ENCODE data around the gene MYO1G. TPM values are rescaled to one million over a fixed set of nuclear protein-coding genes. Genes with fewer than 3 reads are reported as not detected.

The MYO1G gene
- total and polyA plus RNA-seq, 10 of the 15 experiments (the other 5 are each of a cell fraction or from before 2014, with no cell fraction given), result 1.8 to 232 (median 134) TPM

DNA sequence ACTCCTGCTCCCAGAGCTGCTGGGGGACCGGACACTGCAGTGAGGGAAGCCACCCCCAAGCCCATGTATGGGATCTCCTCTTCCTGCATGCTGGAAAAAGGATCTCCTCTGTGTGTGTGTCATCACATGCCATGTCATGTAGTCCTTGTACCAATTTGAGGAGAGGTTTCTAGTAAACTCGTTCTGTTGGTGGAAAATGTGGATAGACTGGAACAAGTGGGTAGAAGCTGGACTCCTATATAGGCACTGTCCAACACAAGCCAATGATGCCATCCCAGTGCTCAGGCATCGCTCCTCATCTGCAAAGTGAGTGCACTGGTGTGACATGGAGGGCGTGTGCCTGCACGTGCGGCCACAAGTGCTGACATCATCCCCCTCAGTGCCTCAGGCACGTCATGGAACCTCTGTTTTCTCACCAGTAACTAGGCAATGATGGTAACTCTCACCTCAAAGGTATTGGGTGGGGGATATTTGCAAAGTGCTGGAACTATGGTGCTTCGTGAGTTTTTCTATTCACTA, 19.3 kb downstream of the MYO1G start (continued):
- TF ChIP-seq BHLHE40 (IDR thresholded peaks at IDR 0.05; ENCODE audit: borderline replicate concordance in 1 of 2, low read depth in 2 of 2, low read length in 1 of 2) (peak; percentile 82 to 91), CBFB (IDR thresholded peaks at IDR 0.05; ENCODE audit: low read depth) (0 out of 2 replicates have a peak, but pooled peaks have one; percentile 8), SMAD5 (IDR thresholded peaks at IDR 0.05; ENCODE audit: low read depth) (no peak), ZNF24 (IDR thresholded peaks at IDR 0.05) (no peak), RUNX3 (IDR thresholded peaks at IDR 0.05; ENCODE audit: low read length) (peak; percentile 16; the same call in 1 of the 2 replicates), FOXM1 (IDR thresholded peaks at IDR 0.05; ENCODE audit: low read depth, low read length) (peak; percentile 52; the same call in 1 of the 2 replicates), ZBED1 (IDR thresholded peaks at IDR 0.05; ENCODE audit: borderline replicate concordance) (peak; percentile 29; the same call in 1 of the 2 replicates), POLR2AphosphoS5 (IDR thresholded peaks at IDR 0.05; ENCODE audit: low read length) (peak; percentile 55; the same call in 1 of the 2 replicates)

DNA sequence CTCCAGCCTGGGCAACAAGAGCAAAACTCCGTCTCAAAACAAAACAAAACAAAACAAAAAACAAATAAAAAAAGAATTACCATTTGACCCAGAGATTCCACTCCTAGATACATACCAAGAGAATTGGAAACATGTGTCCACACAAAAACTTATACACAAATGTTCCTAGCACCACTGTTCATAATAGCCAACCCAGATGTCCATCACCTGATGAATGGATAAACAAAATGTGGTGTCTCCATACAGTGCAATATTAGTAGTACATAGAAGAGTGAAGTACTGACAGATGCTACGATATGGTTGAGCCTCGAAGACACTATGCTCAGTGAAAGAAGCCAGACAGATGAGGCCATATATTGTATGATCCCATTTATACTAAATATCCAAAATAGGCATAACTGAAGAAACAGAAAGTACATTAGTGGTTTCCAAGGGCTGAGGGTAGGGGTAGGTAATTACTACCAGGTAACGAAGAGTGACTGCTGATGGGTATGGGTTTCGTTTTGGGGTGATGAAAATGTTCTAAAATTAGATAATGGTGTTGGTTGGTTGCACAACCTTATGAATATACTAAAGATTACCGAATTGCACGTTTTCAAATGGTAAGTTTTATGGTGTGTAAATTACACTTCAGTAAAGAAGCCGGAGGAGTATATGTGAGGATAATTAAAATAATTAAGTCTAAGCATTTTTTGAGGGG, 20.0 kb downstream of the MYO1G start:
- Histone ChIP-seq H3K4me1 (ENCODE audit: control insufficient read depth, insufficient read depth, low read length) (peaks cover 15% of the 10 kb centered on the region), H3K36me3 (ENCODE audit: control insufficient read depth in 2 of 2, insufficient read depth in 2 of 2, low read length in 1 of 2) (peaks cover 0 to 2% of the 10 kb centered on the region in 2 experiments; a peak in 3 of 4 replicates), H3K79me2 (ENCODE audit: control insufficient read depth, insufficient read depth, low read length) (no peaks in the 10 kb centered on the region), H4K20me1 (ENCODE audit: control insufficient read depth, insufficient read depth) (no peaks in the 10 kb centered on the region; the same call in 1 of the 2 replicates), H2AFZ (ENCODE audit: control insufficient read depth, low read depth, low read length) (no peak overlapping the region), H3K4me2 (ENCODE audit: control insufficient read depth, insufficient read depth) (no peak overlapping the region), H3K9ac (ENCODE audit: control insufficient read depth, insufficient read depth, low read length) (no peak overlapping the region), H3K4me3 (no peak overlapping the region), H3K27me3 (replicated peaks in 1 of 2; ENCODE audit: control insufficient read depth in 2 of 2, insufficient read depth in 2 of 2, low read length in 1 of 2) (no peaks in the 10 kb centered on the region), H3K27ac (ENCODE audit: control insufficient read depth, insufficient read depth) (no peak overlapping the region), H3K9me3 (replicated peaks; ENCODE audit: control insufficient read depth, insufficient read depth, low read length) (no peaks in the 10 kb centered on the region)
- RAD21 ChIA-PET (ENCODE audit: unreplicated experiment), result no interaction called here
- FAIRE-seq (peak; percentile 70), ATAC-seq (peak; percentile 40), DNase-seq (ENCODE audit: low read depth, low spot score) (no peak)
- in situ Hi-C loops (cut with MboI), result no loop called here
- POLR2A ChIA-PET, result no interaction called here
- CTCF ChIA-PET, result interaction anchor here (0.6 to 1.1 kb wide), 2 partner anchors 14 to 161 kb away, joined by 3 read pairs; no protein-coding TSS in a partner anchor
- SMC1A ChIA-PET (ENCODE audit: uncharacterized antibody, unreplicated experiment), result no interaction called here
- intact Hi-C loops (cut with micrococcal nuclease; ENCODE audit: unreplicated experiment), result no loop called here
- 43% methylated on average over 8 of the region's 8 CpGs for WGBS (ENCODE audit: insufficient coverage, insufficient replicate concordance, low lambda C conversion rate, missing lambda C conversion rate)
- BruUV-seq (replicated peaks), result no TSS peak
- TF ChIP-seq, protein P1, sequence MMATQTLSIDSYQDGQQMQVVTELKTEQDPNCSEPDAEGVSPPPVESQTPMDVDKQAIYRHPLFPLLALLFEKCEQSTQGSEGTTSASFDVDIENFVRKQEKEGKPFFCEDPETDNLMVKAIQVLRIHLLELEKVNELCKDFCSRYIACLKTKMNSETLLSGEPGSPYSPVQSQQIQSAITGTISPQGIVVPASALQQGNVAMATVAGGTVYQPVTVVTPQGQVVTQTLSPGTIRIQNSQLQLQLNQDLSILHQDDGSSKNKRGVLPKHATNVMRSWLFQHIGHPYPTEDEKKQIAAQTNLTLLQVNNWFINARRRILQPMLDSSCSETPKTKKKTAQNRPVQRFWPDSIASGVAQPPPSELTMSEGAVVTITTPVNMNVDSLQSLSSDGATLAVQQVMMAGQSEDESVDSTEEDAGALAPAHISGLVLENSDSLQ (IDR thresholded peaks at IDR 0.05), result no peak
- TF ChIP-seq MEF2B (IDR thresholded peaks at IDR 0.05; ENCODE audit: partially characterized antibody, poor library complexity, severe bottlenecking) (peak; percentile 29), ZNF217 (IDR thresholded peaks at IDR 0.05) (no peak), HCFC1 (IDR thresholded peaks at IDR 0.05; ENCODE audit: low read length) (no peak), SREBF2 (IDR thresholded peaks at IDR 0.05; ENCODE audit: low read length) (no peak), NFYB (IDR thresholded peaks at IDR 0.05; ENCODE audit: insufficient read depth, low read depth, low read length) (no peak), EGR1 (IDR thresholded peaks at IDR 0.05; ENCODE audit: borderline replicate concordance in 1 of 2, low read depth in 2 of 2, low read length in 2 of 2) (no peak), SREBF1 (IDR thresholded peaks at IDR 0.05; ENCODE audit: low read length) (no peak)
- TF ChIP-seq, protein P2, sequence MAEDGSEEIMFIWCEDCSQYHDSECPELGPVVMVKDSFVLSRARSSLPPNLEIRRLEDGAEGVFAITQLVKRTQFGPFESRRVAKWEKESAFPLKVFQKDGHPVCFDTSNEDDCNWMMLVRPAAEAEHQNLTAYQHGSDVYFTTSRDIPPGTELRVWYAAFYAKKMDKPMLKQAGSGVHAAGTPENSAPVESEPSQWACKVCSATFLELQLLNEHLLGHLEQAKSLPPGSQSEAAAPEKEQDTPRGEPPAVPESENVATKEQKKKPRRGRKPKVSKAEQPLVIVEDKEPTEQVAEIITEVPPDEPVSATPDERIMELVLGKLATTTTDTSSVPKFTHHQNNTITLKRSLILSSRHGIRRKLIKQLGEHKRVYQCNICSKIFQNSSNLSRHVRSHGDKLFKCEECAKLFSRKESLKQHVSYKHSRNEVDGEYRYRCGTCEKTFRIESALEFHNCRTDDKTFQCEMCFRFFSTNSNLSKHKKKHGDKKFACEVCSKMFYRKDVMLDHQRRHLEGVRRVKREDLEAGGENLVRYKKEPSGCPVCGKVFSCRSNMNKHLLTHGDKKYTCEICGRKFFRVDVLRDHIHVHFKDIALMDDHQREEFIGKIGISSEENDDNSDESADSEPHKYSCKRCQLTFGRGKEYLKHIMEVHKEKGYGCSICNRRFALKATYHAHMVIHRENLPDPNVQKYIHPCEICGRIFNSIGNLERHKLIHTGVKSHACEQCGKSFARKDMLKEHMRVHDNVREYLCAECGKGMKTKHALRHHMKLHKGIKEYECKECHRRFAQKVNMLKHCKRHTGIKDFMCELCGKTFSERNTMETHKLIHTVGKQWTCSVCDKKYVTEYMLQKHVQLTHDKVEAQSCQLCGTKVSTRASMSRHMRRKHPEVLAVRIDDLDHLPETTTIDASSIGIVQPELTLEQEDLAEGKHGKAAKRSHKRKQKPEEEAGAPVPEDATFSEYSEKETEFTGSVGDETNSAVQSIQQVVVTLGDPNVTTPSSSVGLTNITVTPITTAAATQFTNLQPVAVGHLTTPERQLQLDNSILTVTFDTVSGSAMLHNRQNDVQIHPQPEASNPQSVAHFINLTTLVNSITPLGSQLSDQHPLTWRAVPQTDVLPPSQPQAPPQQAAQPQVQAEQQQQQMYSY (CRISPR knock-in tag; IDR thresholded peaks at IDR 0.05), result no peak
- TF ChIP-seq, protein P3, sequence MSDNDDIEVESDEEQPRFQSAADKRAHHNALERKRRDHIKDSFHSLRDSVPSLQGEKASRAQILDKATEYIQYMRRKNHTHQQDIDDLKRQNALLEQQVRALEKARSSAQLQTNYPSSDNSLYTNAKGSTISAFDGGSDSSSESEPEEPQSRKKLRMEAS (IDR thresholded peaks at IDR 0.05; ENCODE audit: low read depth, low read length), result no peak

All from GM12878 (cell line).